A549 treated with AZD2906 at 1 μM for 4 hours (cell line): Measurements from ENCODE around the gene CES2. TPM values are rescaled to one million over a fixed set of nuclear protein-coding genes. Genes with fewer than 3 reads are reported as not detected.

Experiments
- total RNA-seq: library from RNA; stranded (reverse); fragments of 200-300 nt; extraction: Qiagen RNA extraction; gene quantifications from 5 replicates; pipeline ENCODE4 v1.2.3, GENCODE V29; 2022

CES2 gene
- total RNA-seq, result 35.8 to 37.3 TPM (median 36.7 TPM) in 5 replicates

GRCh38 chr16:66935314-66936011, at the start of gene CES2:
Gene CES2 (plus strand): TSS chr16:66935516. CDS start chr16:66935636, 120 bp downstream.

GRCh38 chr16:66918803-66919568, 16.3 kb upstream of the CES2 start, which contains the start of gene CDH16:
Gene CDH16 (minus strand): TSS chr16:66918885. CDS start chr16:66918065, 820 bp downstream.

GRCh38 chr16:66925322-66925840, 9.9 kb upstream of the CES2 start, which contains the start of gene RRAD:
Gene RRAD (minus strand): TSS chr16:66925535. CDS start chr16:66925179, 356 bp downstream.

GRCh38 chr16:66934138-66934838, 1.0 kb upstream of the CES2 start, which contains the start of gene CIAO2B:
Gene CIAO2B (minus strand): TSS chr16:66934402. CDS start chr16:66934364, 38 bp downstream.

GRCh38 chr16:66961065-66961744, 25.9 kb downstream of the CES2 start, which contains the start of gene CES3:
Gene CES3 (plus strand): TSS chr16:66961266. CDS start chr16:66961308, 42 bp downstream.

GRCh38 chr16:66988197-66988788, 53.0 kb downstream of the CES2 start, which contains the start of gene CES4A:
Gene CES4A (plus strand): TSS chr16:66988589. CDS start chr16:66988773, 184 bp downstream.

Other genes with a start within 250 kb of the CES2 start
- 23.3 to 36.2 TPM (median 33.8 TPM) in 5 replicates for gene CMTM4, start 238.8 kb upstream of the CES2 start, total RNA-seq
- gene DYNC1LI2, start 183.9 kb upstream of the CES2 start, total RNA-seq, result 39.0 to 57.7 TPM (median 46.9 TPM) in 5 replicates
- 0.05 TPM in 1 of 5 replicates, not detected in the others for gene TERB1, start 133.9 kb upstream of the CES2 start, total RNA-seq
- 57.8 to 69.8 TPM (median 59.6 TPM) in 5 replicates for gene NAE1, start 104.5 kb upstream of the CES2 start, total RNA-seq
- gene CA7, start 91.1 kb upstream of the CES2 start, total RNA-seq, result 0.05 to 0.06 TPM (median 0.06 TPM) in 3 of 5 replicates, not detected in the others
- gene PDP2, start 55.0 kb upstream of the CES2 start, total RNA-seq, result 5.3 to 6.8 TPM (median 5.9 TPM) in 5 replicates
- 7.0 to 10.5 TPM (median 9.9 TPM) in 5 replicates for gene CDH16, start 16.6 kb upstream of the CES2 start, total RNA-seq
- 53.2 to 85.6 TPM (median 74.1 TPM) in 5 replicates for gene RRAD, start 10.0 kb upstream of the CES2 start, total RNA-seq
- 146 to 198 TPM (median 194 TPM) in 5 replicates for gene CIAO2B, start 1.1 kb upstream of the CES2 start, total RNA-seq
- gene CES3, start 25.8 kb downstream of the CES2 start, total RNA-seq, result 2.1 to 2.9 TPM (median 2.4 TPM) in 5 replicates
- 2.9 to 4.9 TPM (median 4.0 TPM) in 5 replicates for gene CES4A, start 53.1 kb downstream of the CES2 start, total RNA-seq
- gene CBFB, start 93.6 kb downstream of the CES2 start, total RNA-seq, result 53.5 to 68.5 TPM (median 55.2 TPM) in 5 replicates
- gene PHAF1, start 174.4 kb downstream of the CES2 start, total RNA-seq, result 23.9 to 26.8 TPM (median 25.0 TPM) in 5 replicates
- gene B3GNT9, start 215.5 kb downstream of the CES2 start, total RNA-seq, result 7.2 to 10.2 TPM (median 9.8 TPM) in 5 replicates
- 15.1 to 22.4 TPM (median 21.6 TPM) in 5 replicates for gene TRADD, start 224.4 kb downstream of the CES2 start, total RNA-seq
- gene FBXL8, start 224.4 kb downstream of the CES2 start, total RNA-seq, result 7.6 to 9.9 TPM (median 8.5 TPM) in 5 replicates
- 8.5 to 17.5 TPM (median 14.0 TPM) in 5 replicates for gene HSF4, start 229.2 kb downstream of the CES2 start, total RNA-seq
- 87.9 to 116 TPM (median 113 TPM) in 5 replicates for gene NOL3, start 235.0 kb downstream of the CES2 start, total RNA-seq
- gene MATCAP1, start 248.4 kb downstream of the CES2 start, total RNA-seq, result 5.2 to 9.2 TPM (median 6.3 TPM) in 5 replicates